SH-SY5Y (cell line): ENCODE measurements around the gene PAQR6.

Source experiments
- GATA2 ChIP-seq: IDR thresholded peaks from 2 replicates; pipeline ENCODE4 v1.6.1; 2011; ENCODE audit warnings: mild to moderate bottlenecking, low read depth, low read length
- GATA3 ChIP-seq: IDR thresholded peaks from 2 replicates; pipeline ENCODE4 v1.6.1; 2011; ENCODE audit warnings: low read depth, mild to moderate bottlenecking, low read length, moderate library complexity

- TF ChIP-seq GATA2, result no peak
- TF ChIP-seq GATA3, result no peak
These were observed 34.3 kb downstream of the PAQR6 start for GRCh38 chr1:156213644-156213966.
